Lower leg skin (tissue), 4 donors: ENCODE results near the gene CPSF4L. TPM values are rescaled to one million over a fixed set of nuclear protein-coding genes. Genes with fewer than 3 reads are reported as not detected.
"Not testable (repeated sequence)": the region's sequence is repeated elsewhere in the genome, so short reads cannot be mapped to it uniquely, and the experiment has no call there.

Experiments
- DNase-seq, 2 donors: peaks; one replicate each; pipeline ENCODE4 v3.0.0-alpha.2; 2019; ENCODE audit warnings: low spot score in 2 of 2
- H3K4me3 ChIP-seq: fragments of 200-600 bp; sonication (generic); 2 replicates; pipeline ENCODE4 v1.5.1; 2017; ENCODE audit warnings: mild to moderate bottlenecking, low read depth; ENCODE audit not compliant: poor library complexity, severe bottlenecking
- POLR2A ChIP-seq, 2 donors: fragments of 450-650 bp; IDR thresholded peaks; one replicate each; pipeline ENCODE4 v1.6.1; 2016 to 2017; ENCODE audit warnings: antibody characterized with exemption in 2 of 2, mild to moderate bottlenecking in 1 of 2, moderate library complexity in 1 of 2
- WGBS, 2 donors: methylation state at CpG; one replicate each; pipeline ENCODE4 v1.1.5; 2018; 5-methylcytosine and 5-hydroxymethylcytosine counted together
- intact Hi-C: fragments of 100-400 bp; cut with DNase I; formaldehyde crosslinking; loops from one replicate; pipeline ENCODE4 v1.15.0; 2023; ENCODE audit warnings: low total_unique reads
- total RNA-seq, 4 donors: library from RNA; depleted of rRNA; stranded (reverse); fragments of >200 nt; gene quantifications; one replicate each; pipeline ENCODE4 v1.1.0, GENCODE V29; 2016
- TF ChIP-seq, protein P1 (sequence below), 3 donors: fragments of 450-650 bp; IDR thresholded peaks; one replicate each; pipeline ENCODE4 v1.5.1; 2016; ENCODE audit warnings: antibody characterized with exemption in 3 of 3, mild to moderate bottlenecking in 3 of 3, moderate library complexity in 2 of 3

Gene CPSF4L
- total RNA-seq, 4 donors from 2014 or later, result not detected

DNA sequence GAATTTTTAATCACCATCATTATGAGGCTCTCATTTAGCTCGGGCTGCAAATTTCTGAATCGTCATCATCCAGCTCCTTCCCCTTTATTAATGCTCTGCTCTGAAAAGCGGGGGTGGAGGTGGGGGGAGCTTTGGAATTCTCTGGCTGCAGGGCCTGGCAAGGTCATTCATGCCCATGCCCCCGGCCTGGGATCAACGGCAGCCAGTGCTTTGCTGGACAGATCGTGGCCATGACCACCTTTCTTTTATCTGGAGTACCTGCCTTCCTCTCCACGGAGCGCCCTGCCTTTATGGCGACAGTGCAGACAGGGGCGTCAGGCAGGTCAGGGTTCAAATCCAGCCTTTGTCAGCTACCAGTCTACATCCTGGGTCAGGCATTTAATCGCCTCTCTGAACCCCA, 5.1 kb upstream of the CPSF4L start:
- intact Hi-C loops, result no loop called here
- 85 to 93% methylated on average over 11 of the region's 11 CpGs for WGBS, 2 donors
- no peak for TF ChIP-seq POLR2A (IDR thresholded peaks at IDR 0.05)
- TF ChIP-seq, protein P1, sequence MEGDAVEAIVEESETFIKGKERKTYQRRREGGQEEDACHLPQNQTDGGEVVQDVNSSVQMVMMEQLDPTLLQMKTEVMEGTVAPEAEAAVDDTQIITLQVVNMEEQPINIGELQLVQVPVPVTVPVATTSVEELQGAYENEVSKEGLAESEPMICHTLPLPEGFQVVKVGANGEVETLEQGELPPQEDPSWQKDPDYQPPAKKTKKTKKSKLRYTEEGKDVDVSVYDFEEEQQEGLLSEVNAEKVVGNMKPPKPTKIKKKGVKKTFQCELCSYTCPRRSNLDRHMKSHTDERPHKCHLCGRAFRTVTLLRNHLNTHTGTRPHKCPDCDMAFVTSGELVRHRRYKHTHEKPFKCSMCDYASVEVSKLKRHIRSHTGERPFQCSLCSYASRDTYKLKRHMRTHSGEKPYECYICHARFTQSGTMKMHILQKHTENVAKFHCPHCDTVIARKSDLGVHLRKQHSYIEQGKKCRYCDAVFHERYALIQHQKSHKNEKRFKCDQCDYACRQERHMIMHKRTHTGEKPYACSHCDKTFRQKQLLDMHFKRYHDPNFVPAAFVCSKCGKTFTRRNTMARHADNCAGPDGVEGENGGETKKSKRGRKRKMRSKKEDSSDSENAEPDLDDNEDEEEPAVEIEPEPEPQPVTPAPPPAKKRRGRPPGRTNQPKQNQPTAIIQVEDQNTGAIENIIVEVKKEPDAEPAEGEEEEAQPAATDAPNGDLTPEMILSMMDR (IDR thresholded peaks at IDR 0.05), result no peak
- DNase-seq, result no peak
- H3K4me3 ChIP-seq, result no peak overlapping the region

DNA sequence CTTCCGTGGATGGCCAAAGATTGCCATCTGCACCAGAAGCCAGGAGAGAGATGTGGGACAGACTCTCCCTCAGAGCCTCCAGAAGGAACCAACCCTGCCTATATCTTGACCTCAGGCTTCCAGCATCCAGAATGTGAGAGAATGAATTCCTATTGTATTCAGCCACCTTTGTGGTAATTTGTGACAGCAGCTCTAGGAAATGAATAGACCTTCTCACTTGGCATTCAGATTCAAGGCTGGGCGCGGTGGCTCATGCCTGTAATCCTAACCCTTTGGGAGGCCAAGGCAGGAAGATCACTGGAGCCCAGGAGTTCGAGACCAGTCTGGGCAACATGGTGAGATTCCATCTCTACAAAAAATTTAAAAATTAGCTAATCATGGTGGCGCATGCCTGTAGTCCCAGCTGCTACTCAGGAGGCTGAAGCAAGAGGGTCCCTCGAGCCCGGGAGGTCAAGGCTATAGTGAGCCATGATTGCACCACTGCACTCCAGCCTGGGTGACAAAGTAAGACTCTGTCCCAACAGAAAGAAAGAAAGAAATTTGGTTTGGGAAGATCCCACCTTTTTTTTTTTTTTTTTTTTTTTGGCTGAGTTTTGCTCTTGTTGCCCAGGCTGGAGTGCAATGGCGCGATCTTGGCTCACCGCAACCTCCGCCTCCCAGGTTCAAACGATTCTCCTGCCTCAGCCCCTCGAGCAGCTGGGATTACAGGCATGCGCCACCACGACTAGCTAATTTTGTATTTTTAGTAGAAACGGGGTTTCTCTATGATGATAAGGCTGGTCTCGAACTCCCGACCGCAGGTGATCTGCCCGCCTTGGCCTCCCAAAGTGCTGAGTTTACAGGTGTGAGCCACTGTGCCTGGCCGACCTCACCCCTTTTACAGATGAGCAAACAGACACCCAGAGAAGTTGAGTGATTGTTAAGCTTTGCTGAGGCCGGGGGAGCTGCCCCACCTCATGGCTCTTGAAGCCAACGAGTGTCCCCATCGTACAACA, 4.3 kb upstream of the CPSF4L start:
- no peak for DNase-seq
- WGBS, 2 donors, result 88 to 91% methylated on average over 24 of the region's 24 CpGs
- intact Hi-C loops, result no loop called here
- no peak overlapping the region for H3K4me3 ChIP-seq
- TF ChIP-seq, protein P1 (IDR thresholded peaks at IDR 0.05), result no peak
- TF ChIP-seq POLR2A (IDR thresholded peaks at IDR 0.05), result no peak

DNA sequence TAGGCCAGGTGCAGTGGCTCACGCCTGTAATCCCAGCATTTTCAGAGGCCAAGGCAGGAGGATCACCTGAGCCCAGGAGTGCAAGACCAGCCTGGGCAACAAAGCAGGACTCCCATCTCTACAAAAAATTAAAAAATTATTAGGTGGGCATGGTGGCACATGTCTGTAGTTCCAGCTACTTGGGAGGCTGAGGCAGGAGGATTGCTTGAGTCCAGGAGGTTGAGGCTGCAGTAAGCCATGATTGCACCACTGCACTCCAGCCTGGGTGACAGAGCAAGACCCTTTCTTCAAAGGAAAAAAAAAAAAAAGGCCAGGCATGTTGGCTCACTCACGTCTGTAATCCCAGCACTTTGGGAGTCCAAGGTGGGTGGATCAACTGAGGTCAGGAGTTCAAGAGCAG, 2.8 kb upstream of the CPSF4L start:
- H3K4me3 ChIP-seq, DNase-seq, intact Hi-C loops: not testable (repeated sequence)
- 73 to 80% methylated on average over 2 of the region's 2 CpGs for WGBS, 2 donors

GRCh38 chr17:73262676-73263642, 1.3 kb upstream of the CPSF4L start:
- intact Hi-C loops, result no loop called here
- H3K4me3 ChIP-seq, result no peak overlapping the region
- 59 to 61% methylated on average over 12 of the region's 12 CpGs for WGBS, 2 donors
- DNase-seq, result no peak
- TF ChIP-seq, protein P1 (IDR thresholded peaks at IDR 0.05), result no peak
- no peak for TF ChIP-seq POLR2A (IDR thresholded peaks at IDR 0.05)

GRCh38 chr17:73261952-73262675, 434 bp upstream of the CPSF4L start:
- no peak overlapping the region for H3K4me3 ChIP-seq
- intact Hi-C loops, result no loop called here
- no peak for DNase-seq
- TF ChIP-seq, protein P1 (IDR thresholded peaks at IDR 0.05), result no peak
- TF ChIP-seq POLR2A (IDR thresholded peaks at IDR 0.05), result no peak
- 50 to 63% methylated on average over 17 to 19 of the region's 19 CpGs for WGBS, 2 donors
